Prostate gland (tissue), 2 donors: ENCODE measurements around the gene CAD.

Experiments used
- CTCF ChIP-seq, 4 experiments: fragments of 200-600 bp in 2 of 4; fragments of 450-650 bp in 2 of 4; sonication (generic) in 2 of 4; IDR thresholded peaks; 1 replicate in 3 of 4; 2 replicates in 1 of 4; pipeline ENCODE4 v1.5.1; 2016 to 2019; ENCODE audit warnings: antibody characterized with exemption in 4 of 4, mild to moderate bottlenecking in 2 of 4, moderate library complexity in 2 of 4
- POLR2A ChIP-seq: fragments of 450-650 bp; IDR thresholded peaks from one replicate; pipeline ENCODE4 v1.6.1; 2016; ENCODE audit warnings: antibody characterized with exemption, mild to moderate bottlenecking
- POLR2AphosphoS5 ChIP-seq: sonication (generic); formaldehyde crosslinking; IDR thresholded peaks from one replicate; pipeline ENCODE4 v1.6.1; 2017; ENCODE audit warnings: antibody characterized with exemption

- TF ChIP-seq POLR2A (no peak), CTCF (IDR thresholded peaks at IDR 0.05) (no peak), POLR2AphosphoS5 (no peak)
Observed at GRCh38 chr2:27281442-27281841, 64.3 kb downstream of the CAD start.
